ENCODE results near the gene TLX3. TPM values are rescaled to one million over a fixed set of nuclear protein-coding genes. Genes with fewer than 3 reads are reported as not detected.

Gene TLX3
- total RNA-seq, 1 donor from 2014 or later = not detected

- Mint-ChIP-seq H3K36me3 (no peaks in the 10 kb centered on the region), H3K9me3 (no peaks in the 10 kb centered on the region), H3K27me3 (ENCODE audit: low read depth) (peaks cover 94% of the 10 kb centered on the region), H3K27ac (no peak overlapping the region), H3K4me3 (no peak overlapping the region), H3K4me1 (peaks cover 4% of the 10 kb centered on the region)
- DNase-seq (ENCODE audit: low spot score in 2 of 2, unreplicated experiment in 2 of 2) = no peak
- no peak for TF ChIP-seq CTCF (IDR thresholded peaks at IDR 0.05; ENCODE audit: unreplicated experiment)
Measured at GRCh38 chr5:171321447-171321846, 12.4 kb downstream of the TLX3 start.

GRCh38 chr5:171322527-171322926 is 13.5 kb downstream of the TLX3 start:
- no peak overlapping the region for H3K27ac Mint-ChIP-seq

GRCh38 chr5:171323007-171323406 is 14.0 kb downstream of the TLX3 start:
- H3K27ac Mint-ChIP-seq = no peak overlapping the region
- no peak for DNase-seq (ENCODE audit: low spot score in 2 of 2, unreplicated experiment in 2 of 2)

More at GRCh38 chr5:171322527-171322926, 13.5 kb downstream of the TLX3 start:
- Mint-ChIP-seq H3K27me3 (ENCODE audit: low read depth) (peaks cover 91% of the 10 kb centered on the region), H3K36me3 (no peaks in the 10 kb centered on the region), H3K4me1 (peaks cover 4% of the 10 kb centered on the region), H3K9me3 (no peaks in the 10 kb centered on the region), H3K4me3 (no peak overlapping the region)
- no peak for TF ChIP-seq CTCF (IDR thresholded peaks at IDR 0.05; ENCODE audit: unreplicated experiment)
- DNase-seq (ENCODE audit: low spot score in 2 of 2, unreplicated experiment in 2 of 2) = no peak

GRCh38 chr5:171323806-171324632 is 15.0 kb downstream of the TLX3 start:
- TF ChIP-seq CTCF (IDR thresholded peaks at IDR 0.05; ENCODE audit: unreplicated experiment) = no peak
- H3K4me3 Mint-ChIP-seq = no peak overlapping the region
- peaks cover 89% of the 10 kb centered on the region for H3K27me3 Mint-ChIP-seq (ENCODE audit: low read depth)
- H3K4me1 Mint-ChIP-seq = peaks cover 4% of the 10 kb centered on the region
- no peaks in the 10 kb centered on the region for H3K9me3 Mint-ChIP-seq
- no peaks in the 10 kb centered on the region for H3K36me3 Mint-ChIP-seq
- DNase-seq (ENCODE audit: low spot score in 2 of 2, unreplicated experiment in 2 of 2) = no peak
- H3K27ac Mint-ChIP-seq = no peak overlapping the region

More at GRCh38 chr5:171323007-171323406, 14.0 kb downstream of the TLX3 start:
- H3K36me3 Mint-ChIP-seq = no peaks in the 10 kb centered on the region
- TF ChIP-seq CTCF (IDR thresholded peaks at IDR 0.05; ENCODE audit: unreplicated experiment) = no peak
- H3K4me3 Mint-ChIP-seq = no peak overlapping the region
- peaks cover 4% of the 10 kb centered on the region for H3K4me1 Mint-ChIP-seq
- no peaks in the 10 kb centered on the region for H3K9me3 Mint-ChIP-seq
- peaks cover 91% of the 10 kb centered on the region for H3K27me3 Mint-ChIP-seq (ENCODE audit: low read depth)

GRCh38 chr5:171330021-171330420 is 21.0 kb downstream of the TLX3 start:
- H3K4me3 Mint-ChIP-seq = no peak overlapping the region
- TF ChIP-seq CTCF (IDR thresholded peaks at IDR 0.05; ENCODE audit: unreplicated experiment) = no peak
- DNase-seq (ENCODE audit: low spot score in 2 of 2, unreplicated experiment in 2 of 2) = no peak
- H3K27me3 Mint-ChIP-seq (ENCODE audit: low read depth) = peaks cover 80% of the 10 kb centered on the region
- no peaks in the 10 kb centered on the region for H3K9me3 Mint-ChIP-seq
- no peaks in the 10 kb centered on the region for H3K4me1 Mint-ChIP-seq
- H3K27ac Mint-ChIP-seq = no peak overlapping the region
- no peaks in the 10 kb centered on the region for H3K36me3 Mint-ChIP-seq
